Right lobe of liver (tissue), 6 donors: ENCODE measurements around the gene NEDD1. TPM values are rescaled to one million over a fixed set of nuclear protein-coding genes. Genes with fewer than 3 reads are reported as not detected.

Experiments used
- ATAC-seq, 4 donors: fragments of 200-7000 bp; cut with Tn5 transposase; one replicate each; pipeline ENCODE4 v1.9.1; 2020; ENCODE audit warnings: mild to moderate bottlenecking in 4 of 4, moderate library complexity in 4 of 4
- DNase-seq, 3 donors: peaks; one replicate each; pipeline ENCODE4 v3.0.0-alpha.2; 2020
- H3K27ac ChIP-seq, 3 donors: fragments of 200-600 bp; one replicate each; pipeline ENCODE4 v1.8.0; 2022
- H3K27me3 ChIP-seq, 2 donors: fragments of 200-600 bp; one replicate each; pipeline ENCODE4 v1.8.0; 2022
- H3K36me3 ChIP-seq, 4 donors: fragments of 200-600 bp; sonication (generic) in 1 of 4; one replicate each; pipeline versions ENCODE4 v1.5.1 to v1.8.0; 2017 to 2022; ENCODE audit warnings: control low read depth in 1 of 4
- H3K4me1 ChIP-seq, 4 donors: fragments of 200-600 bp; sonication (generic) in 1 of 4; one replicate each; pipeline versions ENCODE4 v1.5.1 to v1.8.0; 2017 to 2022; ENCODE audit warnings: control low read depth in 1 of 4
- H3K4me3 ChIP-seq, 3 donors: fragments of 200-600 bp; one replicate each; pipeline ENCODE4 v1.8.0; 2022
- H3K9me3 ChIP-seq, 4 donors: fragments of 200-600 bp; sonication (generic) in 1 of 4; one replicate each; pipeline versions ENCODE4 v1.5.1 to v1.8.0; 2017 to 2022; ENCODE audit warnings: control low read depth in 1 of 4
- POLR2A ChIP-seq: fragments of 450-650 bp; IDR thresholded peaks from one replicate; pipeline ENCODE4 v1.6.1; 2017; ENCODE audit warnings: antibody characterized with exemption, mild to moderate bottlenecking
- WGBS: methylation state at CpG from one replicate; pipeline ENCODE4 v1.1.6; 2018; ENCODE audit warnings: low coverage, low lambda C conversion rate; ENCODE audit not compliant: insufficient coverage; ENCODE audit errors: missing lambda C conversion rate; 5-methylcytosine and 5-hydroxymethylcytosine counted together
- intact Hi-C, 2 donors: fragments of 100-400 bp; cut with DNase I; formaldehyde crosslinking; loops; one replicate each; pipeline versions ENCODE4 v1.11.2 to v1.14.1; 2022
- total RNA-seq, 6 experiments: library from RNA; depleted of rRNA in 2 of 6; stranded (reverse); fragments of >200 nt in 2 of 6; fragmentation: NEBNext Ultra II Directional in 3 of 6; extraction: Animal tissue kit (Norgen Biotek cat#: 25700) in 3 of 6; gene quantifications; one replicate each; pipeline versions ENCODE4 v1.1.0 to v1.2.4, GENCODE V29; 2016 to 2023
- TF ChIP-seq, protein P1 (sequence below), 4 donors: fragments of 200-600 bp in 3 of 4; fragments of 450-650 bp in 1 of 4; IDR thresholded peaks; one replicate each; pipeline versions ENCODE4 v1.5.1 to v1.8.0; 2016 to 2022; ENCODE audit warnings: antibody characterized with exemption in 4 of 4, mild to moderate bottlenecking in 2 of 4
- donor health status: DM: no; HTN: yes; CAD: no.
- donor health status: DM: no; HTN: no; CAD: no.
- donor health status: DM: no; HTN: no; CAD: no.
- donor health status: DM: no; HTN: yes; CAD: no.
- donor health status: DM: no; HTN: yes; CAD: no.

Gene NEDD1
- total RNA-seq, 6 experiments from 2014 or later, result 2.8 to 8.5 (median 6.4) TPM

DNA sequence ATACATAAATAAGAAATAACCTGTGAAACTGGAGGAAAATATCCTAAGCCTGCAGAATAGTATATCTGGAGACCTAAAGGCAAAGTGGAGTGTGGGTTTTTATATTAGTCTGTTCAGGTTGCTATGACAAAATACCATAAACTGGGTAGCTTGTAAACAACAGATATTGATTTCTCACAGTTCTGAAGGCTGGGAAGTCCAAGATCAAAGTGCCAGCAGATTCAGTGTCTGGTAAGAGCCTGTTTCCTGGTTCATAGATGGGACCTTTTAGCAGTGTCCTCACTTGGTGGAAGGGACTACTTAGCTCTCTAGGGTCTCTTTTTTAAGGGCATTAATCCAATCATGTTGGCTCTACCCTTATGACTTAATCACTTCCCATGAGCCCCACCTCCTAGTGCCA lies 25.4 kb upstream of the NEDD1 start:
- H3K4me1 ChIP-seq, result no peaks in the 10 kb centered on the region
- ATAC-seq (no peak), DNase-seq (no peak)
- no peaks in the 10 kb centered on the region for H3K27me3 ChIP-seq
- intact Hi-C loops, result no loop called here
- no peaks in the 10 kb centered on the region for H3K36me3 ChIP-seq
- no peak overlapping the region for H3K27ac ChIP-seq
- H3K9me3 ChIP-seq, result no peaks in the 10 kb centered on the region
- no peak overlapping the region for H3K4me3 ChIP-seq
- TF ChIP-seq POLR2A, result no peak
- TF ChIP-seq, protein P1, sequence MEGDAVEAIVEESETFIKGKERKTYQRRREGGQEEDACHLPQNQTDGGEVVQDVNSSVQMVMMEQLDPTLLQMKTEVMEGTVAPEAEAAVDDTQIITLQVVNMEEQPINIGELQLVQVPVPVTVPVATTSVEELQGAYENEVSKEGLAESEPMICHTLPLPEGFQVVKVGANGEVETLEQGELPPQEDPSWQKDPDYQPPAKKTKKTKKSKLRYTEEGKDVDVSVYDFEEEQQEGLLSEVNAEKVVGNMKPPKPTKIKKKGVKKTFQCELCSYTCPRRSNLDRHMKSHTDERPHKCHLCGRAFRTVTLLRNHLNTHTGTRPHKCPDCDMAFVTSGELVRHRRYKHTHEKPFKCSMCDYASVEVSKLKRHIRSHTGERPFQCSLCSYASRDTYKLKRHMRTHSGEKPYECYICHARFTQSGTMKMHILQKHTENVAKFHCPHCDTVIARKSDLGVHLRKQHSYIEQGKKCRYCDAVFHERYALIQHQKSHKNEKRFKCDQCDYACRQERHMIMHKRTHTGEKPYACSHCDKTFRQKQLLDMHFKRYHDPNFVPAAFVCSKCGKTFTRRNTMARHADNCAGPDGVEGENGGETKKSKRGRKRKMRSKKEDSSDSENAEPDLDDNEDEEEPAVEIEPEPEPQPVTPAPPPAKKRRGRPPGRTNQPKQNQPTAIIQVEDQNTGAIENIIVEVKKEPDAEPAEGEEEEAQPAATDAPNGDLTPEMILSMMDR (IDR thresholded peaks at IDR 0.05), result no peak

DNA sequence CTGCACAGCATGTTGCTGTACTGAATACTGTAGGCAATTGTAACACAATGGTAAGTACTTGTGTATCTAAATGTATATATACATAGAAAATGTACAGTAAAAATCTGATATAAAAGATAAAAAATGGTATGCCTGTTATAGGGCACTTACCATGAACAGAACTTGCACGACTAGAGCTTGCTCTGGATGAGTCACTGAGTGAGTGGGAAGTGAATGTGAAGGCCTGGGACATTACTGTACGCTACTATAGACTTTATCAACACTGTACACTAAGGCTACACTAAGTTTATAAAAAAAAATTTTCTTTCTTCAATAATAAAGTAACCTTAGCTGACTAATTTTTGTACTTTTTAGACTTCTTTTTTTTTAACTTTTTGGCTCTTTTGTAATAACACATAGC lies 24.2 kb upstream of the NEDD1 start:
- Histone ChIP-seq H3K36me3 (no peaks in the 10 kb centered on the region), H3K4me3 (no peak overlapping the region), H3K9me3 (no peaks in the 10 kb centered on the region), H3K27me3 (no peaks in the 10 kb centered on the region), H3K4me1 (no peaks in the 10 kb centered on the region), H3K27ac (no peak overlapping the region)
- ATAC-seq, result no peak
- no peak for DNase-seq
- intact Hi-C loops, result no loop called here
- 43% methylated on average over 2 of the region's 2 CpGs for WGBS
- TF ChIP-seq POLR2A, result no peak
- TF ChIP-seq, protein P1 (IDR thresholded peaks at IDR 0.05), result no peak

DNA sequence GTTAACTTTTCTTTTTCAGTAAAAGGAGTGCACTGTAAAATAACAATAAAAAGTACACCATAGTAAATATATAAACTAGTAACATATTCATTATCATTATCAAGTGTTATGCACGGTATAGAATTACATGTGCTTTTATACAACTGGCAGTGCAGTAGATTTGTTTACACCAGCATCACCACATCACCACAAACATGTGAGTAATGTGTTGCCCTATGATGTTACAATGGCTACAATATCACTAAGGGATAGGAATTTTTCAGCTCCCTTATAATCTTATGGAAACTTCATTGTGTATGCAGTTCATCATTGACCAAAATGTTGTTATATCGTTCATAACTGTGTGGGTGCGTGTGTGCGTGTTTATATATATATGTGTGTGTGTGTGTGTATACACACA lies 23.5 kb upstream of the NEDD1 start:
- Histone ChIP-seq H3K4me3 (no peak overlapping the region), H3K27me3 (no peaks in the 10 kb centered on the region), H3K9me3 (no peaks in the 10 kb centered on the region), H3K36me3 (no peaks in the 10 kb centered on the region), H3K4me1 (no peaks in the 10 kb centered on the region), H3K27ac (no peak overlapping the region)
- no peak for DNase-seq
- intact Hi-C loops, result no loop called here
- TF ChIP-seq, protein P1 (IDR thresholded peaks at IDR 0.05), result no peak
- no peak for TF ChIP-seq POLR2A
- 93% methylated on average over 4 of the region's 4 CpGs for WGBS
- ATAC-seq, result no peak

DNA sequence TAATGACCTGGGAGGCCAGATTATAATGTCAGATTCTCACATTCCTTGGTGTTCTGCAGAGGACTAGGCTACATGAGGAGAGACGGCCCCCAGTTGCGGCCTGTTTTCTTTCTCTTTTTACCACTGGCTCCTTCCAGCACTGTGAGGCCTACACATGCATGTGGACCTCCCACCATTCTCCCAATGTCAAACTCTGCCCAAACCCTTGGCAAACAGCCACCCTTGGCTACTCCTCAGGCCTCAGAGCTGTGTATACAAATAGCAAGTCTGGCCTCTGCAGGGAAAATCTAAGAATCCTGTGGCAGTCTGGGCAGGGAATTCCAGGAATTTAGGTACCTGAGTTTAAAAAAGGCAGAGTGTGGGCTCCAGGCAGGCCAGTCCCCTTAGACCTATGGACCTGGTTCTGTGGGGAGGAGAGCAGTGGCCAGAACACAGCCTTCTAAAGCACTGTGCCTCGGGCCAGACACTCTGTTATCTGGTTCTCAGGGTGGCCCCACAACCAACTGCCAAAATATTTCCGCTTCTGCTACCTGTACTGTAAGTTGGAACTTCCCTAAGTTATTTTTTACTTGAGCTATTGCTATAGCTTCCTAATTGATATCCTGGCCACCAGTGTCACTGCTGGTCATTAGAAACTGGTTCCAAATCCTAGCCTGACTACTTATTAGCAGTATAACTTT lies 19.9 kb upstream of the NEDD1 start:
- Histone ChIP-seq H3K4me1 (no peaks in the 10 kb centered on the region), H3K27ac (no peak overlapping the region), H3K27me3 (no peaks in the 10 kb centered on the region), H3K36me3 (no peaks in the 10 kb centered on the region), H3K9me3 (no peaks in the 10 kb centered on the region), H3K4me3 (no peak overlapping the region)
- intact Hi-C loops, result no loop called here
- TF ChIP-seq, protein P1 (IDR thresholded peaks at IDR 0.05), result no peak
- no peak for TF ChIP-seq POLR2A
- 64% methylated on average over 3 of the region's 4 CpGs for WGBS
- ATAC-seq (no peak), DNase-seq (no peak)
